GM19099 (cell line): ENCODE data around the gene BARHL2.

Experiments used
- POLR2A ChIP-seq: IDR thresholded peaks from 3 replicates; pipeline ENCODE4 v1.6.1; 2011; ENCODE audit warnings: low read depth; ENCODE audit not compliant: insufficient read length; ENCODE audit errors: extremely low read depth

The BARHL2 gene

DNA sequence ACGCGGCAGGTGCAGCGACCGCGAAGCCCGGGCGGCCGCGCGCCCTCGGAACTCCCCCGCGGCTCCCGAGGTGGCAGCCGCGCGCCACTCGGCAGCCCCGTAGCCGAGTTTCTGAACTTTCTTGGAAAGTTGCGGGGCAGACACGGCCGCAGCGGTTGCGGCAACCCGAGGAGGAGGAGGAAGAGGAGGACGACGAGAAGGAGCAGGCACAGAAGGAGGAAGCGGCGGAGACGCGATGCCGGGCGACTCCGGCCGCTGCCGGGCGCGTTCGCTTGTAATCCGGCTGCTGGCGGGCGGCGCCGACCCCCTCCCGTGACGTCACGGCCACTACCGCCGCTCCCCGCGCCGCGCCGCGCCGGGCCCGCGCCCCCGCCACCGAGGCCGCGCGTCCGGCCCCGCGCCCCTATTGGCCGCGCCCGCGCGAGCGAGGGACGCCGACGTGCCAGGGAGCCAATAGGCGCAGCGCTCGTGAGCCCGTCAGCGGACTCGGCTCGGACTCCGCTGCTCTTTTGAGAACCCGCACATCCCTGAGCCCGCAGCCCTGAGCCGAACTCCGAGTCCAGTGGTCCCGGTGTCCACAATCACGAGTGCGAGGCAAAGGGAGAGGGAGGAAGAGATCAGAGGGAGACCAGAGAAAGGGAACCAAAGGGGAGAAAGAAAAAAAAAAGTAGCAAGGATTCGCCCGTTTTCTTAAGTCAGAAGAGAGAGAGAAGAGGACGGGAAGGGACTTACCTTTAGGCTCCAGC, 736 bp upstream of the BARHL2 start:
- TF ChIP-seq POLR2A = no peak

DNA sequence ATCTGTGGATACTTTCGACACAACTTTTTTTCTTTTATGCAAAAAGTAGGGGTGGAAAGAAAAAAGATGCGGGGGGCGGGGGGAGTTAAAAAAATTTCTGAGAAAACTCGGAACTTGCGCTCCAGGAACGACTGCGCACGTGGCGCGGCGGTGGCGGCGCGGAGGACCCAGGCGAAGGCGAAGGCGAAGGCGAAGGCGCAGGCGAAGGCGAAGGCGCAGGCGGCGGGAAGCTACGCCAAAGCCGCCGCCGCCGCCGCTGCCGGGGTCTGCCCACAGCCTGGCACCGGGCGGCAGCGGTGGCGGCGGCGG, 208 bp upstream of the BARHL2 start:
- no peak for TF ChIP-seq POLR2A

DNA sequence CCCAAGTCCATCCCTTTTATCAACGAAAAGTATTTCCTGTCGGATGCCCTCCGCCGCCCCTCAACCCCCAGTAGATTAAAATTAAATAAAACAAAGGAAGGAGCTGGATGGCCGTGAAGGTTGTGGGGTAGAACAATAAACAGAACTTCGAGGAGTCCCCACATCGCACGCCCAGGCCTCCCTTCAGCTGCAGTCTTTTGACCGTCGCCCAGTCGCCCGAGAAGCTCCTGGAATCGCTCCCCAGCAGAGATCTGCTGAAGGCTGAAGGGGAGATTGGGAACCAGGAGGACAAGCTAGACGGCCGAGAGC, 905 bp downstream of the BARHL2 start:
- no peak for TF ChIP-seq POLR2A

- no peak for TF ChIP-seq POLR2A
Measured at GRCh38 chr1:90715309-90715708, 1.8 kb downstream of the BARHL2 start.

DNA sequence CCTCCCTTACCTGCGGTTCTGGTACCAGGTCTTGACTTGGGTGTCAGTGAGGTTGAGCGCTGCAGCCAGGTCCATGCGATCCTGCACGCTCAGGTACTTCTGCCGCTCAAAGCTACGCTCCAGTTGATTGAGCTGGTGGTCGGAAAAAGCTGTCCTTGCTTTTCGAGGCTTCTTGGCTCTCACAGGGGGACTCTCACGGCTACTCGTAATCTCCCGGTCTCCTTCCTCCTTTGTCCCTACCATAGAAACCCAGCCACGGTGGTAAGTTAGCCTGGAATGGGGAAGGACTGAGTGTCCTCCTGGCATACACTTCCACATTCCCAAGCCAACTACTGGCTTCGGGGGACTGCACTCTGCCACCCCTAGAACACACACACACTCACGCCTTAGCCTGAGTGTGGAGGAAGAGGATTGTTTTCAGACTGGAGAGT, 2.6 kb downstream of the BARHL2 start:
- TF ChIP-seq POLR2A = no peak

- no peak for TF ChIP-seq POLR2A
Measured at GRCh38 chr1:90713741-90714509, 3.2 kb downstream of the BARHL2 start.

DNA sequence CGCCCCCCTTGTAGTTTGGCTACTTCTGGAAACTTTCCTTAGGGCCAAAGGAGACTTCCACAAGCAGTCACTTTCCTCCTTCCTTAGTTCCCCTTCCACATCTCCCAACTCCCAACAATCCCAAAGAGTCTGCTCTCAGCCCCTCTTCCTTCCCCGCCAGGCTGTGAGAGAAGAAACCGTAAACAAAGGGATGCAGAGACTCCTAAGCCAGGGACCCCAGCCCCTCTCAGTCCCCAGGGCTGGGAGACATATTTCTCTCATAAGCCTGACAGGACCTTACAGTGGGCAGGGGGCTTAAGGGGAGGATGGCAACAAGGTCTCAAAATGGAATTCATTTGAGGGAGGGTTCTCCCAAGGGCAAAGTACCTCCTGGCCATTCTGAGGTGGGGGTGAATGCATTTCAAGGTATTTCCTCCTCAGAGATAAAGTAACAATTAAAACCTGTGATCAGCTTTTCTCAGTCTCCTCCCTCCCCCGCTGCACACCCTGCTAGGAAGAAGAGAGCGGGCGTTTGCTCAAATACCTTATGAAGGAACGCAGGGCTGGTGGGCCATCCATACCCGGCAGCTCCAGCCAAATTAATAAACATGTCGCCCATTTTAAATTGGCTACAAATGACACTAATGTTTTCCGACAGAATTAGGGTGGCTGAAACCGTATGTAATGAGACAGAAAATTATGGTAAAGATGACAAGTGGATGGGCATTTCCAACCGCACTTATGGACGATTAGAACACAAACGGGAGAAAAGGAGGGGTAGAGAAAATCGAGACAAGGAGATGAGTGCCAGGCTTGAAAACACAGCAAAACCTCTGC, 4.0 kb downstream of the BARHL2 start:
- TF ChIP-seq POLR2A = no peak

DNA sequence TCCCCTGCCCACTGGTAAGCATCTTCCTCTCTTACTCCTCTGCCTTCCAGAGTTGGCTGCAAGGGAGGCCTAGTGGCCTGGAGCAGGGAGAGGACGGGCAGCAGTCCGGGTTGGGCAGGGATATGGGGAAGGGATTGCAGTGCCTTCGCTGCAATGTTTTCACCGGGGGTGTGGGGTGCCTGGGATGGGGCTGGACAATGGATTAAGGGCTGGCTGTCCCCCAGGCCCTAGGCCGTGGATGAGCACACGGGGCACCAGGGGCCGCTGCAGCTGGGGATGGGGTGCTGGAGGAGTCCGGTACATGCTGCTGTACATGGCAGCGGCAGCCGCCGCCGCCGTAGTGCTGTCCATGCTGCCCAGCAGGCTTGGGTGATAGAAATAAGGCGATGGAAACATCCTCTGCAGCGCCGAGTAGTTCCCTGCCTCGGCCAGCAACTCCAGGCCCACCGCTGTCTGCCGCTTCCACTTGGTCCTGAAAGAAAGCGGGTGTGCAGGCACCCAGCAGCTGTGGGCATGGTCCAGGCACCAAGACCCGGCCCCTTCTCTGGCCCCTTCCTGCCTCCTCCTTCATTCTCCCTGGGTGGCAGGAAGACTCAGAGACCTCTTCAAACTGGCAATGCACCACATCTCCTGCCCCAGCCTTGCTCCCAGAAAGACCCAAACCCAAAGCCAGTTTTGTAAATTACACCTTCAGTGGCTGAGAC, 4.8 kb downstream of the BARHL2 start:
- no peak for TF ChIP-seq POLR2A

DNA sequence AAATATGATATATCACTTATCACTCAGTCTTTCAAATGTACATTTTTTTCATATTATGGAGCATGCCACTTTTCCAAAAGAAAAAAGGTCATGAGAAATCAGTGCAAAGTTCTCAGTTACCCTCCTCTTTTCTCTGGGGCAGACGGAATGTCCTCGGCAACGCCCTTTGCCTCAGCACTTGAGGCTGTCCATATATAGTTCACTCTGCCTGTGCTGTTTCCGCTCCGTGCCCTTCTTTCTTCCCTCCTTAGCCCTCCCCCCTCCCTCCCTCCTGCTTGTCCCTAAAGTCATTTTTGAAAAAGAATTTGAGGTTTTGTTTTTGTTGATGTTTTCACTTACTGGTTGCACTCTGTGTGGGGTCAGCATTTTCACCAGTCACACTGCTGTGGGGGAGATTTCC, 5.4 kb downstream of the BARHL2 start:
- TF ChIP-seq POLR2A = no peak

GRCh38 chr1:90710579-90711536, 6.2 kb downstream of the BARHL2 start:
- no peak for TF ChIP-seq POLR2A

DNA sequence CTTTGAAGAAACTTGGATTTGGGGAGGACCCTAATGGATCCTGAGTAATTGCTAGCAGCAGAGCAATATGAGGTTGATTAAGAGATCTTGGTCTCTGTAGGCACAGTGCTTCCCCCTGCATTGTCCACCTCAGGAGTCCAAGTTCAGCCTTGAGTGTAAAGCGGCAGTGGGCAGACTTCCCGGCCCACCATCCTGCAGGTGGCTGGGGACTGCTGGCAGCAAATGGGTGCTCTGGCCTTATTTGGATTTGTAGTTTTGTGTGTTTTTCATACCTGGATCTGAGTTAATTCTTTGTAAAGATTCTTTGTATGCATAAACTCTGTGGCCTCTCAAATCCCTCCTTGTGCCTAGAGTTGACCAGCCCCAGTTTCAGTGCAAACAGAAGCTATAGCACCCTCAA, 7.6 kb downstream of the BARHL2 start:
- TF ChIP-seq POLR2A = no peak

DNA sequence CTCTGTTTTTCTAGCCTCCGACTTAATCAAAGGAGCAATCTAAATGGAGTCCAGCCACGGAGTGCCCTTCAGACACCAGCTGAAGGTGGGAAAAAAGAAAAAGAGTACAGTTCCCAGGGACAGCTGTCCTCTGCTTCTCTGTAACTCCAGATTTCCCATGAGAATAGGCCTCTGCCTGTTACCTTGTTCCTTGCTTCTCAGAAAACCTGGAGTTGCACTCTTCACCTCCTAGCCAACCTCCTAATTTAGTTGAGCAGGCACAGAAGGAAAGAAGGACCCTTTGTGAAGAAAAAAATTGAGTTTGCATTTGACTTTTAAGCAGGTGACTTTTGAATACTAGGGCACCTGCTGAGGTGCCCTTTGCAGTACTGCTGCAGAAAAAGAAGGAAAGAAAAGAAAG, 8.3 kb downstream of the BARHL2 start:
- TF ChIP-seq POLR2A = no peak

DNA sequence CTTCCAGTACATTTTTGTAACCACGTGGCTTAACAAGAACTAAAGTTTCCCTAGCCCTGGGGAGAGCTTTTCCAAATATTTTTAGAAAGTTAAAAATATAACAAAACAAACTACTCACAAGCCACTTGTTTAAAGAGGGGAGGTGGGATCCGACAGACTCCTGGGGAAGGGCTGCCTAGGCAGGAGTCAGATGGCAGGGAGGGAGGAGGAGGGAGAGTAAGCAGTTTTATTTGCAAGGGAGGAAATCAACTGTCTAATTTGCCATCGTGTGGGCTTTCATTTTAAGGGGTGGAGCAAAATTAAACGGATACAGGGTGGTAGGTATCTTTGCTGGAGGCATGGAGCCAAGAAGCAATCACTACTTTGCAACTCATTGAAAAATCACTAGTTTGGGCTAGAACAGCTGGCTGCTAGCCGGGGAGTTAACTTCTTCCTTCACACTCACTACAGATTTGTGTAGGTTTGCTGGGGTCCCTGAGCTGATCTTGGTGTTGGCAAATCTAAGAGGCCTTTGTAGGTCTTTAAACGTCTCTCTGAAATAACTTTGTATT, 8.8 kb downstream of the BARHL2 start:
- no peak for TF ChIP-seq POLR2A

DNA sequence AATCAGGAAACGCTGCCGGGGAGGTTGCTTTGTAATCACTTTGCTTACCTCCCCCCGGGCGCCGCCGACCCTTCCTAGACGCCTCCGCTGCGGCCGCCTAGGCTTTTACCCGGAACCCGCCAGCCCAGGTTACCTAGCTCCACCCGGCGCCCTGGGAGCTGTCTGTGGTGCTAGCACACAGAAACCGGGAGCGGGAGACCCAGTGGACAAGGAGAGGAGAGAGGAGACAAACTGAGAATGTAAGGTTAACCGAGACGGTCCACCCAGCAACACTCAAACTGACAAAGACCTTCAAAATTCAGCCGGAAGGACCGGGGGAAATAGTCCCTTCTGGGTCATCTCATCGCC, 9.8 kb downstream of the BARHL2 start:
- TF ChIP-seq POLR2A = no peak
